WTC11 (cell line): ENCODE results near the gene CXCL16. TPM values are rescaled to one million over a fixed set of nuclear protein-coding genes. Genes with fewer than 3 reads are reported as not detected.

ENCODE experiments used
- ATAC-seq: fragments of 200-7000 bp; cut with Tn5 transposase; 2 replicates; pipeline ENCODE4 v1.10.0; 2021; ENCODE audit warnings: mild to moderate bottlenecking, moderate library complexity
- CTCF ChIA-PET: fragments of 300-600 bp; sonication (Branson Sonifier 250); formaldehyde crosslinking; loops from one replicate; lab custom pipeline; 2021; ENCODE audit warnings: antibody characterized with exemption; lab: Charles Lee
- POLR2A ChIA-PET: fragments of 350-600 bp; sonication (Branson Sonifier 250); formaldehyde crosslinking; loops from one replicate; lab custom pipeline; 2021; ENCODE audit warnings: antibody characterized with exemption; lab: Charles Lee
- DNase-seq: peaks from one replicate; pipeline ENCODE4 v3.0.0; 2021; ENCODE audit warnings: low spot score
- H3K27ac Mint-ChIP-seq: 2 replicates; pipeline ENCODE4 v1.8.0; 2021; ENCODE audit warnings: mixed read lengths
- H3K27me3 Mint-ChIP-seq: 2 replicates; pipeline ENCODE4 v1.8.0; 2021; ENCODE audit warnings: low read depth, mild to moderate bottlenecking, moderate library complexity, mixed read lengths
- H3K36me3 Mint-ChIP-seq: 2 replicates; pipeline ENCODE4 v1.8.0; 2021; ENCODE audit warnings: mixed read lengths
- H3K4me1 Mint-ChIP-seq: 2 replicates; pipeline ENCODE4 v1.8.0; 2022; ENCODE audit warnings: mixed read lengths
- H3K4me3 Mint-ChIP-seq: 2 replicates; pipeline ENCODE4 v1.8.0; 2021; ENCODE audit warnings: mild to moderate bottlenecking, moderate library complexity, mixed read lengths
- H3K9me3 Mint-ChIP-seq: 2 replicates; pipeline ENCODE4 v1.8.0; 2021; ENCODE audit warnings: mixed read lengths
- CDX4 ChIP-seq: fragments of 250-450 bp; sonication (Bioruptor Pico); IDR thresholded peaks from 2 replicates; pipeline ENCODE4 v1.9.0; 2021; ENCODE audit warnings: moderate library complexity, mild to moderate bottlenecking, inconsistent platforms, borderline replicate concordance
- CREM ChIP-seq: sonication (generic); formaldehyde crosslinking; IDR thresholded peaks from 2 replicates; pipeline ENCODE4 v1.8.1; 2022; ENCODE audit warnings: mild to moderate bottlenecking, missing genetic modification reagents, moderate library complexity
- ESRRA ChIP-seq: sonication (generic); formaldehyde crosslinking; IDR thresholded peaks from 2 replicates; pipeline ENCODE4 v1.8.1; 2022; ENCODE audit warnings: mild to moderate bottlenecking, missing genetic modification reagents, borderline replicate concordance
- GABPB1 ChIP-seq: sonication (generic); formaldehyde crosslinking; IDR thresholded peaks from 2 replicates; pipeline ENCODE4 v1.8.1; 2023; ENCODE audit warnings: mild to moderate bottlenecking, missing genetic modification reagents
- HMGA2 ChIP-seq: fragments of 250-450 bp; sonication (Bioruptor Pico); IDR thresholded peaks from 2 replicates; pipeline ENCODE4 v1.4.0; 2021; ENCODE audit warnings: mild to moderate bottlenecking, moderate library complexity
- JUN ChIP-seq: sonication (generic); formaldehyde crosslinking; IDR thresholded peaks from 2 replicates; pipeline ENCODE4 v1.8.0; 2023; ENCODE audit warnings: mild to moderate bottlenecking, missing genetic modification reagents
- MAX ChIP-seq: sonication (generic); formaldehyde crosslinking; IDR thresholded peaks from 2 replicates; pipeline ENCODE4 v1.8.0; 2022; ENCODE audit warnings: mild to moderate bottlenecking, missing genetic modification reagents
- MXD4 ChIP-seq: fragments of 250-450 bp; sonication (Bioruptor Pico); IDR thresholded peaks from 2 replicates; pipeline ENCODE4 v1.8.0; 2021; ENCODE audit warnings: mild to moderate bottlenecking, moderate library complexity, borderline replicate concordance
- NFATC4 ChIP-seq: fragments of 250-450 bp; sonication (Bioruptor Pico); IDR thresholded peaks from 2 replicates; pipeline ENCODE4 v1.9.0; 2021; ENCODE audit warnings: mild to moderate bottlenecking
- NR2C2 ChIP-seq: sonication (generic); formaldehyde crosslinking; IDR thresholded peaks from 2 replicates; pipeline ENCODE4 v1.8.0; 2022; ENCODE audit warnings: mild to moderate bottlenecking, missing genetic modification reagents
- PRRX2 ChIP-seq: fragments of 250-450 bp; sonication (Bioruptor Pico); IDR thresholded peaks from 2 replicates; pipeline ENCODE4 v1.8.0; 2021; ENCODE audit warnings: mild to moderate bottlenecking
- USF1 ChIP-seq: sonication (generic); formaldehyde crosslinking; IDR thresholded peaks from 2 replicates; pipeline ENCODE4 v1.8.0; 2022; ENCODE audit warnings: mild to moderate bottlenecking, missing genetic modification reagents
- USF2 ChIP-seq: sonication (generic); formaldehyde crosslinking; IDR thresholded peaks from 2 replicates; pipeline ENCODE4 v1.8.1; 2023; ENCODE audit warnings: mild to moderate bottlenecking, missing genetic modification reagents, moderate library complexity
- ZNF263 ChIP-seq: sonication (generic); formaldehyde crosslinking; IDR thresholded peaks from 2 replicates; pipeline ENCODE4 v1.8.1; 2022; ENCODE audit warnings: low read depth, mild to moderate bottlenecking, moderate library complexity, missing genetic modification reagents
- ZNF396 ChIP-seq: fragments of 250-450 bp; sonication (Bioruptor Pico); IDR thresholded peaks from 2 replicates; pipeline ENCODE4 v1.8.0; 2021; ENCODE audit warnings: mild to moderate bottlenecking, moderate library complexity, borderline replicate concordance
- ZNF423 ChIP-seq: fragments of 250-450 bp; sonication (Bioruptor Pico); IDR thresholded peaks from 2 replicates; pipeline ENCODE4 v2.1.2; 2022; ENCODE audit warnings: mild to moderate bottlenecking, moderate library complexity
- total RNA-seq: library from RNA; stranded (reverse); gene quantifications from 3 replicates; pipeline ENCODE4 v1.2.3, GENCODE V29; 2021

CXCL16 gene
- total RNA-seq, 1 experiment from 2014 or later, result 3.8 TPM

GRCh38 chr17:4739122-4740024 lies at the start of gene CXCL16, which contains the start of gene ZMYND15 (continued):
- no peak for TF ChIP-seq USF1 (CRISPR knock-in tag)
- TF ChIP-seq NFATC4 (CRISPR knock-in tag), result no peak
- TF ChIP-seq CDX4 (CRISPR knock-in tag), result no peak
- TF ChIP-seq ZNF396 (CRISPR knock-in tag), result no peak
- TF ChIP-seq MAX (CRISPR knock-in tag), result peak; percentile 25; the same call in 1 of the 2 replicates
- TF ChIP-seq MXD4 (CRISPR knock-in tag), result no peak
- no peak for TF ChIP-seq USF2
- TF ChIP-seq ZNF423 (CRISPR knock-in tag), result peak; percentile 86
- TF ChIP-seq PRRX2 (CRISPR knock-in tag), result no peak
- TF ChIP-seq HMGA2 (CRISPR knock-in tag), result no peak
- 0 out of 2 replicates have a peak, but pooled peaks have one; percentile 52 for TF ChIP-seq CREM (CRISPR knock-in tag)
- TF ChIP-seq NR2C2 (CRISPR knock-in tag), result no peak
- no peak for TF ChIP-seq JUN (CRISPR knock-in tag)

GRCh38 chr17:4788807-4789700 lies 49.3 kb upstream of the CXCL16 start, which contains the start of gene GLTPD2:
Gene GLTPD2 (plus strand): TSS chr17:4788964. CDS start chr17:4789012, 48 bp downstream.
- no peaks in the 10 kb centered on the region for H3K9me3 Mint-ChIP-seq
- no peak within 1 kb of the TSS for H3K27ac Mint-ChIP-seq
- H3K4me1 Mint-ChIP-seq, result peaks cover 33% of the 10 kb centered on the region
- peaks cover 55% of the 10 kb centered on the region for H3K27me3 Mint-ChIP-seq
- DNase-seq (peak; percentile 34), ATAC-seq (peak; percentile 17)
- peak; percentile 24; the same call in 1 of the 2 replicates for TF ChIP-seq GABPB1
- TF ChIP-seq MAX (CRISPR knock-in tag), result 0 out of 2 replicates have a peak, but pooled peaks have one; percentile 6
- TF ChIP-seq ZNF263 (CRISPR knock-in tag), result no peak
- no peaks in the 10 kb centered on the region for H3K36me3 Mint-ChIP-seq
- POLR2A ChIA-PET, result no interaction called here
- peak within 1 kb of the TSS; percentile 80 for H3K4me3 Mint-ChIP-seq
- CTCF ChIA-PET, result interaction anchor here (0.7 to 3.2 kb wide), 26 partner anchors 9 to 286 kb away, joined by 3 to 27 read pairs (median 5); partner anchors contain the start of genes ARRB2, C17orf107, MED11 and PLD2

- POLR2A ChIA-PET, result no interaction called here
- Mint-ChIP-seq H3K4me3 (peak overlapping the region; percentile 80), H3K27me3 (peaks cover 57% of the 10 kb centered on the region), H3K27ac (no peak overlapping the region), H3K4me1 (peaks cover 33% of the 10 kb centered on the region)
- ATAC-seq, result no peak; the same call in 1 of the 2 replicates
- CTCF ChIA-PET, result interaction anchor here (0.7 to 3.2 kb wide), 15 partner anchors 8 to 285 kb away, joined by 3 to 27 read pairs (median 5); partner anchors contain the start of genes ARRB2, MED11, PLD2 and PSMB6
- TF ChIP-seq ESRRA (CRISPR knock-in tag), result no peak
- TF ChIP-seq, all 79 proteins: peak for 0
- no peaks in the 10 kb centered on the region for H3K9me3 Mint-ChIP-seq
- H3K36me3 Mint-ChIP-seq, result no peaks in the 10 kb centered on the region
- DNase-seq, result no peak
Observed at GRCh38 chr17:4788159-4788806, 48.6 kb upstream of the CXCL16 start.
